Measurements from ENCODE around the gene KIAA1217.

Gene KIAA1217

DNA sequence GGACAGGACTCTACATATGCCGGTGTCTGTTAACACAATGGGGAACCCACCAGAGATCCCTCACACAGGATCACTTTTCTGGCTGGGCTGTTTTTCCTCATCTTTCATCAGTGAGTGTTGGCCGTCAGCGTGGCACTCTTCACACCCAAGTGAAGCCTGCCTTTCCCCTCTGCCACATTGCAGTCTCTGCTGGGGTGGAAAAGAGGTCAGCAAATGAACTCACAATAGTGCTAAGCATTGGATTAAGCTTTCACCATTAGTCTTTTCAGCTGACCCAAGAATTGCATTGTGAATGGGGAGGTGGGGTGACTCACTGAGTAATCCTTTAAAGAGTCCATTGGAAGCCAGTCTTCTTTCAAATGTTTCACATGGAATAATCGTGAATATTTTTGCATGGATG, 143.0 kb downstream of the KIAA1217 start:
- Histone ChIP-seq H3K79me2 (ENCODE audit: control insufficient read depth, insufficient read depth, low read length, unreplicated experiment) (no peaks in the 10 kb centered on the region), H3K4me1 (ENCODE audit: control insufficient read depth, insufficient read depth, low read length, unreplicated experiment) (peaks cover 2% of the 10 kb centered on the region), H3K27ac (ENCODE audit: low read depth, low read length) (no peak overlapping the region), H3K27me3 (ENCODE audit: insufficient read depth, low read length) (no peaks in the 10 kb centered on the region), H3K4me3 (ENCODE audit: low read depth, low read length) (no peak overlapping the region), H2AFZ (ENCODE audit: low read length, unreplicated experiment) (no peak overlapping the region), H3K36me3 (ENCODE audit: insufficient read depth, low read length) (no peaks in the 10 kb centered on the region)

DNA sequence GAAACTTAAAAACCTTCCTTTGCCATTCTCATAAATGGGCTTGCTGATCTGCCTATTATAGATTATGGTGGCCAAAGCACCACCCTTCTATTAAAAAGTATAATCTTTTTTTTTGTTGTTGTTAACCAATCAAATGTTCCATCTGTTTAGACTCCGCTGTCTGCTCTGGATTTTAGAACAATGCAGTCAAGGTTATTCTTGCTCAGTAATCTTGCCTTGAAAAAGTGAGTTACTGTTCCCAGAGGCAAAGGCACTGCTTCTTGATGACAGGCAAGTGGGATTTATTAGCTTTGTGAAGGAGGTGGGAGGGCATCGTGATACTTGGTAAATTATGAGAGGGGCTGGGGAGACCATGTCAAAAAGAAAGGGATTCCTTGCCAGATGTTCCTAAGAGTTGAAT, 143.5 kb downstream of the KIAA1217 start:
- H3K4me3 ChIP-seq (ENCODE audit: low read depth, low read length), result no peak overlapping the region
- H2AFZ ChIP-seq (ENCODE audit: low read length, unreplicated experiment), result no peak overlapping the region
- H3K27me3 ChIP-seq (ENCODE audit: insufficient read depth, low read length), result no peaks in the 10 kb centered on the region
- no peak overlapping the region for H3K27ac ChIP-seq (ENCODE audit: low read depth, low read length)
- H3K4me1 ChIP-seq (ENCODE audit: control insufficient read depth, insufficient read depth, low read length, unreplicated experiment), result peaks cover 2% of the 10 kb centered on the region
- no peaks in the 10 kb centered on the region for H3K36me3 ChIP-seq (ENCODE audit: insufficient read depth, low read length)
- H3K79me2 ChIP-seq (ENCODE audit: control insufficient read depth, insufficient read depth, low read length, unreplicated experiment), result no peaks in the 10 kb centered on the region

DNA sequence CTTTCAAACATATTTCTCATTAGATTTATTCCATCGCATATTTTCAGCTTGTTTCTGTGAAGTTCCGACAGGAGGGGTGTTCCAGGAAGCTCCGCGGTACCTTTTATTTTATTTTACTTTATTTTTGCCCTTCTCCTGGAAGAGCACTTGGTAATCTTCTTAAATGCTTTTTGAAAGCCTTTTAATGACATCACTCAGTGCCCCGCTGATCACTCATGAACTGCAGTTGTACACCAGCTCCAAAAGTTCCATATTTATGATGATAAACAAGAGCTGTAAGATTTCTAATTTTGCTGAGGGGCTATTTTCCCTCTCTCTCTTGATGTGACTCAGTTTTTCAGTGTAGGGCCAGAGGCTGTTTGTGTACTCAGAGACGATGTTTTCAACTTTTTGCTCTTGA, 144.4 kb downstream of the KIAA1217 start:
- Histone ChIP-seq H3K4me1 (ENCODE audit: control insufficient read depth, insufficient read depth, low read length, unreplicated experiment) (peaks cover 2% of the 10 kb centered on the region), H3K79me2 (ENCODE audit: control insufficient read depth, insufficient read depth, low read length, unreplicated experiment) (no peaks in the 10 kb centered on the region), H3K36me3 (ENCODE audit: insufficient read depth, low read length) (no peaks in the 10 kb centered on the region), H3K27me3 (ENCODE audit: insufficient read depth, low read length) (no peaks in the 10 kb centered on the region), H2AFZ (ENCODE audit: low read length, unreplicated experiment) (no peak overlapping the region), H3K4me3 (ENCODE audit: low read depth, low read length) (no peak overlapping the region), H3K27ac (ENCODE audit: low read depth, low read length) (no peak overlapping the region)

DNA sequence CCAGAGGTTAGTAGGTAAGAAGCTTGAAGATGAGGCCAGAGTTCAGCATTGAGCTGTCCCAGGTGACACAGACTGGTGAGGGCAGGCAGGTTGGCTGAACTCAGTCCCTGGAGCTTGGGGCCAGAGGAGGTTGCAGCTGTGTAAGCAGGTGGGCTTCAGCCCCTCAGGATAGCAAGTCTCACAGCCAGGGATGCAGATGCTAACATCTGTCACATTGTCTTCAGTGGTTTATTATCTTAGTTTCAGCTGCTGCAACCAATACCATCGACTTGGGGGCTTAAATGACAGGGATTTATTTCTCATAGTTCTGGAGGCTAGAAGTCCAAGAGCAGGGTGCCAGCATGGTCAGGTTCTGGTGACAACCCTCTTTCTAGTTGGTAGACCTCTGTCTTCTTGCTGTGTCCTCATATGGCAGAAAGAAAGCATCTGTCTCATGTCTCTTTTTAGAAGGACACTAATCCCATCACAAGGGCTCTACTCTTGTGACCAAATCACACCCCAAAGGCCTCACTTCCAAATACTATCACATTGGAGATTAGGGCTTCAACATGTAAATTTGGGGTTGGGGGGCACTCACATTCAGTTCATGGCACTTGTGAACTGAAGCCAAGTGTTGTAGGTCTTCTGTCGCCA, 146.2 kb downstream of the KIAA1217 start:
- Histone ChIP-seq H3K4me3 (ENCODE audit: low read depth, low read length) (no peak overlapping the region), H3K4me1 (ENCODE audit: control insufficient read depth, insufficient read depth, low read length, unreplicated experiment) (peaks cover 2% of the 10 kb centered on the region), H3K79me2 (ENCODE audit: control insufficient read depth, insufficient read depth, low read length, unreplicated experiment) (no peaks in the 10 kb centered on the region), H3K27me3 (ENCODE audit: insufficient read depth, low read length) (no peaks in the 10 kb centered on the region), H3K27ac (ENCODE audit: low read depth, low read length) (no peak overlapping the region), H2AFZ (ENCODE audit: low read length, unreplicated experiment) (no peak overlapping the region), H3K36me3 (ENCODE audit: insufficient read depth, low read length) (no peaks in the 10 kb centered on the region)

DNA sequence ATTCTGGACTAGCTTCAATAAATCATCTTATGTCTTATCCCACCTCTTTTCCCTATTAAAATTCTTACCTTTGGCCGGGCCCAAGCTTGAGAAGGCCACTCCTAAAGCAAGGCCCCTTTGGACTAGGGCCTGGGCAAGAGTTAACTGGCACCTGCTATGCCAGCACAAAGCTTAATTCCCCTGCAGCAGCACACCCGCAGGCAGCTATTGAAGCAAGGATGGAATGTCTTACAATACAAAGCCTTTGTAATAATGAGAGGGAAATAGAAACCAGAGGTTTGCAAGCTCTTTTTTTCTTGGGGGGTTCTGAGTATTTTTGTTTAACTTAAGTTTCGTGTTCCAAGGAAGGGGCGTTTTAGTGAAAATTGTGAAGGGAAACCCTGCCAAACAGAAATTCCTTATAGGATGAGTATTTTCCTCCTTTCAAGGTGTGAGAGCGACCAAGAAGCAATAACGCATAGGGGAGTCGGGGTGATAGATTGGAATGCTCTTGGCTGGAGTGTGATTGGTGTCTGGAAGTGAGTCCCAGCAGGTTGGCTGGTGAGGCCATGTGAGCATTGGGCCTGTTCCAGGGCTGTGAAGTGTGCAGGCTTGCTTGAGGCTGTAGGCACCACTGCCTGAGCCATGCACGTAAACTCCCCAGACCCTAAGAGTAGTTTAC, 148.5 kb downstream of the KIAA1217 start:
- Histone ChIP-seq H3K4me1 (ENCODE audit: control insufficient read depth, insufficient read depth, low read length, unreplicated experiment) (no peaks in the 10 kb centered on the region), H3K27ac (ENCODE audit: low read depth, low read length) (no peak overlapping the region), H3K27me3 (ENCODE audit: insufficient read depth, low read length) (no peaks in the 10 kb centered on the region), H2AFZ (ENCODE audit: low read length, unreplicated experiment) (no peak overlapping the region), H3K79me2 (ENCODE audit: control insufficient read depth, insufficient read depth, low read length, unreplicated experiment) (no peaks in the 10 kb centered on the region), H3K36me3 (ENCODE audit: insufficient read depth, low read length) (no peaks in the 10 kb centered on the region), H3K4me3 (ENCODE audit: low read depth, low read length) (no peak overlapping the region)

DNA sequence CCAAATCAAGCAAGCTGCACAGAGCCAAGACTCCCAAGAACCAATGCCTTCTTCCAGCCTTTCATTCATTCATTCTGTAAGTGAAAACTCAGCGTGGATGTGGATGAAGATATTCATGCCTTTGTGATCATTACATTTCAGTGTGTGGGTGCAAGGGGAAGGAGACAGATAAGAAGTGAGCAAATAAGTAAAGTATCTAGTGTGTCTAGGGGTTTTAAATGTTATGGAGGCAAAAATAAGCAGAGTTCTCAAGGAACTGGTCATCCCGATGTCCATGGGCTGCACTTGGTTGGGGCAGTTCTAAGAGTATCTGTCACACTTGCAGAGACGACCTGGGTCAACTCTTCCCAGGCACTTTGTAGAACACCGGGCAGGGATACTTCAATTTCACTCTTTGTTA, 149.1 kb downstream of the KIAA1217 start:
- H3K4me1 ChIP-seq (ENCODE audit: control insufficient read depth, insufficient read depth, low read length, unreplicated experiment), result no peaks in the 10 kb centered on the region
- H2AFZ ChIP-seq (ENCODE audit: low read length, unreplicated experiment), result no peak overlapping the region
- no peaks in the 10 kb centered on the region for H3K27me3 ChIP-seq (ENCODE audit: insufficient read depth, low read length)
- H3K27ac ChIP-seq (ENCODE audit: low read depth, low read length), result no peak overlapping the region
- H3K36me3 ChIP-seq (ENCODE audit: insufficient read depth, low read length), result no peaks in the 10 kb centered on the region
- H3K4me3 ChIP-seq (ENCODE audit: low read depth, low read length), result no peak overlapping the region
- no peaks in the 10 kb centered on the region for H3K79me2 ChIP-seq (ENCODE audit: control insufficient read depth, insufficient read depth, low read length, unreplicated experiment)

DNA sequence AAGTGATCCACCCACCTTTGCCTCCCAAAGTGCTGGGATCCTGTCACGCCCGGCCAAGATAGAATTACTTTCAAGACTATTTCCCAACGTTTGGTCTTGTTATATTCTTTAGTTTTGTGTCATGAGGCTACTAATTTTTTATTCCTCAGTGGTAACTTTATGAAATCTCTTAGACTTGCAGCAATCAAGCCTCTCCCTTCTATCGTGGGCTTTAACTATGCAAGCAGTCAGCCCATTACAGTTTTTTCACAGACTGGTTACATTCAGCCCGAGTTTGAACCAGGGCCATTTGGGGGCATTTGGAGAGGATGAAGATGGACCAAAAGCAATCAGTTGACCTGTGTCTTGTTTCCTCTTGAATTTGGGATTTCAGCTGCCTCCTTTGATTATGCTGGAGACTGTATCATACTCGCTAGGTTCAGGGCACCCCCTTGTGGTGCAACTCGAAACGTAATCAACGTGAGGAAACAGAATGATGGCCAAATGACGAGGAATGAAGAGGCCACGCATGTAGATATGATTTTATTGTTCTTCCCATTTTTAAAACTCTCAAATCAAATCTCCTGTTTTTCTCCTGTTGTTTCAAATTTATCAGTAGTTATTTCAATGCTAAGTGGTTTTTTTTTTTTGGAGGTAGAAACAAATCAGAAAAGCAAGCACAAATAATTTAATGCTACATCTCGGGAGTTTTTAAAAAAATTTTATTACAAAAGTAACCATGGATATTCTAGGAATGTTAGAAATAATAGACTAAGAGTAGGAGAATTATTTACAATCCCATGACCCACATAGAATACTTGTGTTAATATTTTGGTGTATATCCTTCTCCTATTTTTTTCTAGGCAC, 151.6 kb downstream of the KIAA1217 start:
- no peaks in the 10 kb centered on the region for H3K27me3 ChIP-seq (ENCODE audit: insufficient read depth, low read length)
- no peak overlapping the region for H3K4me3 ChIP-seq (ENCODE audit: low read depth, low read length)

DNA sequence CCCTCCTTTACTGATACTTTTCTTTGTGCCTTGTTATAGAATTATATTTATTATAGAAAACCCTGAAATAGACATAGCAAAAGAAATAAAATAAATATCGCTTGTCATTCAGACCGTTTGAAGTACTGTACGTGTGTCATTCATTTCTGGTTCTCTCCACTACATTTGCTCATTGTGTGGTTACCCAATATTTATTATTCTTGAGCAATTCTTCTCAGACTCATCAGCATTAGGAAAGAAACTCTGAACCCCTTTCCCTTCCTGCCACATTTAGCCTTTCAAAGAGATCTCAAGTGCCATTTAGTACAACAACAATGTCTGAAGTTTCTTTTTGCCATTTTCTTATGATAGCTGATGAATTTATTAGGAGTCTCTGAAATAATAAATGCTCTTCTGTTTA, 154.1 kb downstream of the KIAA1217 start:
- H3K27ac ChIP-seq (ENCODE audit: low read depth, low read length), result no peak overlapping the region
- no peaks in the 10 kb centered on the region for H3K27me3 ChIP-seq (ENCODE audit: insufficient read depth, low read length)
- H3K4me3 ChIP-seq (ENCODE audit: low read depth, low read length), result no peak overlapping the region
- no peaks in the 10 kb centered on the region for H3K4me1 ChIP-seq (ENCODE audit: control insufficient read depth, insufficient read depth, low read length, unreplicated experiment)
- no peaks in the 10 kb centered on the region for H3K36me3 ChIP-seq (ENCODE audit: insufficient read depth, low read length)
- no peaks in the 10 kb centered on the region for H3K79me2 ChIP-seq (ENCODE audit: control insufficient read depth, insufficient read depth, low read length, unreplicated experiment)
- H2AFZ ChIP-seq (ENCODE audit: low read length, unreplicated experiment), result peak overlapping the region; percentile 6

More for the DNA sequence above, 151.6 kb downstream of the KIAA1217 start:
- Histone ChIP-seq H2AFZ (ENCODE audit: low read length, unreplicated experiment) (peak overlapping the region; percentile 32), H3K36me3 (ENCODE audit: insufficient read depth, low read length) (no peaks in the 10 kb centered on the region), H3K79me2 (ENCODE audit: control insufficient read depth, insufficient read depth, low read length, unreplicated experiment) (no peaks in the 10 kb centered on the region), H3K4me1 (ENCODE audit: control insufficient read depth, insufficient read depth, low read length, unreplicated experiment) (no peaks in the 10 kb centered on the region), H3K27ac (ENCODE audit: low read depth, low read length) (no peak overlapping the region)

DNA sequence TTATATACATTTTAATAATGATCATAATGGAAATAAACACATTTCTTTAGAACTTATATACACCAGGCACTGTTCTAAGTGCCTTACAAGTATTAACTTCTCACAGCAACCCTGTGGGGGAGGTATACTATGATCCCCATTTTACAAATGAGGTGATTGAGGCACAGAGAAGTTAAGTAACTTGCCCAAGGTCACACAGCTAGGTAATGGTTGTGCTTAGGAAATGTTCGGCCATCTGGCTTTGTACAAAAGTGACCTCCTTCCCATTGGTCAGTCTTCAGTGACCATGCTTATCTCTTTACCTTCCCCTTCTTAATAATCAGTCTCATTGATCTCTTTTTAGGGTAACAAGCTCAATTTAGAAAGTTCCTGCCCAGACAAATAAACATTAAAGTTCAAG, 158.8 kb downstream of the KIAA1217 start:
- H2AFZ ChIP-seq (ENCODE audit: low read length, unreplicated experiment), result no peak overlapping the region
- 0 out of 2 replicates have a peak, but pooled peaks cover 2% of the 10 kb centered on the region for H3K27me3 ChIP-seq (ENCODE audit: insufficient read depth, low read length)
- no peaks in the 10 kb centered on the region for H3K79me2 ChIP-seq (ENCODE audit: control insufficient read depth, insufficient read depth, low read length, unreplicated experiment)
- H3K4me1 ChIP-seq (ENCODE audit: control insufficient read depth, insufficient read depth, low read length, unreplicated experiment), result no peaks in the 10 kb centered on the region
- H3K27ac ChIP-seq (ENCODE audit: low read depth, low read length), result no peak overlapping the region
- no peak overlapping the region for H3K4me3 ChIP-seq (ENCODE audit: low read depth, low read length)
- H3K36me3 ChIP-seq (ENCODE audit: insufficient read depth, low read length), result no peaks in the 10 kb centered on the region

DNA sequence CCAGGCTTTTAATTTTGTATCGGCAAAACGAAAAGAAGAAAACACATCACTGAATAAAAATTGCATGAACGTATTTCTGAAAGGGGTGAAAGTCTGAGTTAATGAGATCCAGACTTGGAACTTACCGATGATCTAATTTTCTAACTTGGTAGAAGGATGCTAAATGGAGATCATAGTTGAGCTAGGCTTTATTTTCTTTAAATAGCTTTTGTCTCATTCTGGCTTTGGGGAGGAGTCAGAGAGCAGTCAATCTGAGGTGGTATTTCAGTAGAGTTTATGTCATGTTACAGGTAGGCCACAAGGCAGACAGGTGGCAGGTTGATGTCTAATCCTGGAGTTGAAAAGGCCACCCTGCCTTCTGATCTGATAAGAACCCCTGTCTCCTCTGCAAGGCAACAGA, 161.9 kb downstream of the KIAA1217 start:
- Histone ChIP-seq H3K79me2 (ENCODE audit: control insufficient read depth, insufficient read depth, low read length, unreplicated experiment) (no peaks in the 10 kb centered on the region), H3K4me1 (ENCODE audit: control insufficient read depth, insufficient read depth, low read length, unreplicated experiment) (no peaks in the 10 kb centered on the region), H2AFZ (ENCODE audit: low read length, unreplicated experiment) (no peak overlapping the region), H3K27ac (ENCODE audit: low read depth, low read length) (no peak overlapping the region), H3K27me3 (ENCODE audit: insufficient read depth, low read length) (0 out of 2 replicates have a peak, but pooled peaks cover 2% of the 10 kb centered on the region), H3K36me3 (ENCODE audit: insufficient read depth, low read length) (no peaks in the 10 kb centered on the region), H3K4me3 (ENCODE audit: low read depth, low read length) (no peak overlapping the region)
